Ovary (tissue), 9 donors: ENCODE results near the gene JAK1. TPM values are rescaled to one million over a fixed set of nuclear protein-coding genes. Genes with fewer than 3 reads are reported as not detected.

Source experiments
- DNase-seq, 5 donors: peaks; one replicate each; pipeline ENCODE4 v3.0.0-alpha.2; 2019 to 2020
- H3K27ac ChIP-seq, 2 donors: fragments of 200-600 bp; one replicate each; pipeline versions ENCODE4 v1.5.1 to v1.8.0; 2019 to 2022
- H3K27me3 ChIP-seq: fragments of 200-600 bp; one replicate; pipeline ENCODE4 v1.8.0; 2022
- H3K36me3 ChIP-seq: fragments of 200-600 bp; sonication (generic); one replicate; pipeline ENCODE4 v1.5.1; 2019
- H3K4me1 ChIP-seq: one replicate; pipeline ENCODE4 v1.8.1; 2013; ENCODE audit warnings: mild to moderate bottlenecking, moderate library complexity; ENCODE audit not compliant: insufficient read depth
- H3K4me3 ChIP-seq: fragments of 200-600 bp; sonication (generic); one replicate; pipeline ENCODE4 v1.5.1; 2017
- H3K9me3 ChIP-seq, 2 donors: fragments of 200-600 bp in 1 of 2; sonication (generic) in 1 of 2; one replicate each; pipeline versions ENCODE4 v1.5.1 to v1.8.1; 2013 to 2019; ENCODE audit warnings: mild to moderate bottlenecking in 1 of 2, moderate library complexity in 1 of 2
- CTCF ChIP-seq, 3 donors: fragments of 450-650 bp in 2 of 3; fragments of 200-600 bp in 1 of 3; IDR thresholded peaks; one replicate each; pipeline versions ENCODE4 v1.5.1 to v1.8.0; 2016 to 2022; ENCODE audit warnings: antibody characterized with exemption in 3 of 3, mild to moderate bottlenecking in 1 of 3
- EP300 ChIP-seq: sonication (generic); formaldehyde crosslinking; IDR thresholded peaks from one replicate; pipeline ENCODE4 v1.6.1; 2017; ENCODE audit warnings: antibody characterized with exemption
- POLR2A ChIP-seq: fragments of 450-650 bp; IDR thresholded peaks from one replicate; pipeline ENCODE4 v1.6.1; 2017; ENCODE audit warnings: antibody characterized with exemption, mild to moderate bottlenecking, moderate library complexity
- WGBS, 3 donors: extraction: QIAGEN DNeasy Blood & Tissue Kit in 1 of 3; methylation state at CpG; one replicate each; pipeline versions ENCODE4 v1.1.5 to v1.1.7; 2013 to 2017; 5-methylcytosine and 5-hydroxymethylcytosine counted together
- intact Hi-C, 4 donors: fragments of 100-400 bp; cut with DNase I; formaldehyde crosslinking; loops; one replicate each; pipeline versions ENCODE4 v1.11.0 to v1.15.1; 2022 to 2023
- polyA plus RNA-seq, 2 donors: library from polyadenylated mRNA; stranded (reverse); fragments of 200-250 nt in 1 of 2; fragments of 350-450 nt in 1 of 2; fragmentation: Illumina TruSeq in 1 of 2; extraction: RNeasy Lipid Tissue Mini Kit (QIAGEN cat#74804) in 1 of 2; gene quantifications; one replicate each; pipeline ENCODE4 v1.2.3, GENCODE V29; 2013 to 2014
- total RNA-seq, 7 donors: library from RNA; depleted of rRNA in 2 of 7; stranded (reverse); fragments of >200 nt in 2 of 7; fragmentation: NEBNext Ultra II Directional in 3 of 7; extraction: Animal tissue kit (Norgen Biotek cat#: 25700) in 3 of 7; gene quantifications; one replicate each; pipeline versions ENCODE4 v1.1.0 to v1.2.4, GENCODE V29; 2016 to 2023
- donor health status: DM: no; HTN: no; CAD: no; lungs with moderate emphysema.
- donor health status: DM: no; HTN: no; CAD: no.
- donor health status: Bipolar disorder and iron deficiency.
- donor health status: DM: yes; HTN: yes; CAD: no.
- donor health status: DM: no; HTN: no; CAD: no.
- donor health status: DM: yes; HTN: yes; CAD: no.

Gene JAK1
- total and polyA plus RNA-seq, 9 donors, result 50.9 to 169 (median 127) TPM

DNA sequence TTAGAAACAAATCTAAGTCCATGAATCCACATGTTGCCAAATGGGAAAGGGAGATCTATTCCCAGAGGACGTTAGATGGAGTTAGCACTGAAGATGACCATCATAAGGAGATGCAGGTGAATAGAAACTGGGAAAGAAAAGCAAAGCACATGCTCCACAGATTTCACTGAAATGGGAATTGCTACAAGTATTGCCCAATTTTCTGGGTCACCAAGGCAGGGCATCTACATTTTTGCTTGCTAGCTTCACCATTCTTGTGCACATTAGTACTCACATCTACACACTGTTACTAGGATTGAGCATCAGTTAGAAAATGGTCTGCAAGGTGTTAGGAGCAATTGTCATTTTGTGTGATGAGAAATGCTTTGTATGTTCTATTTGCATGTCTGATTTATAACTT, 99.1 kb downstream of the JAK1 start:
- no peaks in the 10 kb centered on the region for H3K9me3 ChIP-seq
- H3K27ac ChIP-seq, result no peak overlapping the region
- no peak overlapping the region for H3K4me3 ChIP-seq
- DNase-seq, result no peak
- no peaks in the 10 kb centered on the region for H3K36me3 ChIP-seq
- no peak for TF ChIP-seq CTCF (IDR thresholded peaks at IDR 0.05)
- TF ChIP-seq POLR2A, result no peak
- no peak for TF ChIP-seq EP300
- no peaks in the 10 kb centered on the region for H3K4me1 ChIP-seq
- intact Hi-C loops, result loop anchor here in 2 of 4 donors (10.0 kb wide), 2 partner anchors 208 to 218 kb away; no protein-coding TSS in a partner anchor
- 85 to 89% (median 85%) methylated on average over 1 of the region's 1 CpG for WGBS, 3 donors
- H3K27me3 ChIP-seq, result no peaks in the 10 kb centered on the region

- Histone ChIP-seq H3K4me3 (no peak overlapping the region), H3K36me3 (no peaks in the 10 kb centered on the region), H3K27ac (no peak overlapping the region), H3K27me3 (no peaks in the 10 kb centered on the region), H3K4me1 (no peaks in the 10 kb centered on the region), H3K9me3 (no peaks in the 10 kb centered on the region)
- no peak for DNase-seq
- TF ChIP-seq CTCF (IDR thresholded peaks at IDR 0.05), result no peak
- TF ChIP-seq EP300, result no peak
- TF ChIP-seq POLR2A, result no peak
- intact Hi-C loops, result loop anchor here in 2 of 4 donors (10.0 kb wide), 2 partner anchors 208 to 218 kb away; no protein-coding TSS in a partner anchor
- WGBS, 3 donors, result 91 to 94% (median 93%) methylated on average over 10 of the region's 10 CpGs
Measured at GRCh38 chr1:64866689-64867088, 99.7 kb downstream of the JAK1 start.

- H3K4me1 ChIP-seq, result no peaks in the 10 kb centered on the region
- TF ChIP-seq POLR2A (no peak), CTCF (IDR thresholded peaks at IDR 0.05) (no peak), EP300 (no peak)
- H3K4me3 ChIP-seq, result no peak overlapping the region
- no peaks in the 10 kb centered on the region for H3K36me3 ChIP-seq
- H3K27ac ChIP-seq, result no peak overlapping the region
- intact Hi-C loops, result loop anchor here in 2 of 4 donors (10.0 kb wide), 2 partner anchors 210 to 220 kb away; no protein-coding TSS in a partner anchor
- no peak for DNase-seq
- no peaks in the 10 kb centered on the region for H3K9me3 ChIP-seq
- no peaks in the 10 kb centered on the region for H3K27me3 ChIP-seq
- WGBS, 3 donors, result 91 to 95% (median 92%) methylated on average over 6 of the region's 6 CpGs
Measured at GRCh38 chr1:64865105-64865757, 101.1 kb downstream of the JAK1 start.

DNA sequence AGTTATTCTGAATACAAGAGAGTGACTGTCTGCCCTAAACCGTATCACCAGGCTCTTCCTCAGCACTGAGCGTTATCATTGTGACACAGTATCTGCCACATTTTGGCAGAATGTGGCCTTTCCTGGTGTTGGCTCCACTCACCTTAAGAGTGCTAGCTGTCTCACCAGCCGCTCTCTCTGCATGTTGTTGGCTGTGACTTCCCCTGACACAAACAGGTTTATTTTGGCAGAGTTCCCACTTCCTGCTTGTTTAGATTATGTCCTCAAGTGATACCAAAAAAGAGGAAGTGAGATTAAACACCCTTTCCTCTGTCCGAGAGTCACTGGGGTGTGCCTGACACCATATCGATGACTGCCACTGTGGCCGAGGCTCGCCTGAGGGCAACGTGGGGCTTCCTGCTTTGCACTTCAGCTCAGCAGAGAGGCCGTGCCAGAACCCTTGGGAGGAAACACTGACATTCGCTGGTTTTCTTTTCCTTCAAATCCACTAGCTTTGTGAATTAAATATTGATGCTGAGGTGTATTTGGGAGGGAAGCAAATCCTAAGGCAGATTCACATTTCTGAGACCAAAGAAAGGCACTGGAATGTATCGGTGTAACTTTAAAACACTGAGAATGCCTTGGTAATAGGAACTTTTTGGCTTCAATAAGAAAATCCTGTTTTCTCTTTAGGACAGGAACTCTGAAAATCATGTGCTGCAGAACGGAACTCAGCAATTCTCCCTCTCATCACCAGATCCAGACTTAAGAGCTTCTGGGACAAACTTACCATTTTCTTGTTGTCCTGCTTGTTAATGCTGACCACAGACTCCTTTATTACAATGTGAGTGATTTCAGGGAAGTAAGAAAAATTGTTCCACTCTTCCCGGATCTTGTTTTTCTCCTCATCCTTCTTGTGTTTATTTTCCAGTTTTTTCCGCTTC, 102.1 kb downstream of the JAK1 start:
- no peaks in the 10 kb centered on the region for H3K9me3 ChIP-seq
- intact Hi-C loops, result loop anchor here in 2 of 4 donors (10.0 kb wide), 2 partner anchors 211 to 221 kb away; no protein-coding TSS in a partner anchor
- no peaks in the 10 kb centered on the region for H3K27me3 ChIP-seq
- WGBS, 3 donors, result 79 to 85% (median 85%) methylated on average over 14 of the region's 14 CpGs
- H3K27ac ChIP-seq, result no peak overlapping the region
- H3K4me3 ChIP-seq, result no peak overlapping the region
- TF ChIP-seq EP300 (no peak), POLR2A (no peak), CTCF (IDR thresholded peaks at IDR 0.05) (no peak)
- H3K4me1 ChIP-seq, result no peaks in the 10 kb centered on the region
- no peak for DNase-seq
- H3K36me3 ChIP-seq, result no peaks in the 10 kb centered on the region
